Endometrial microvascular endothelial cells (primary cell): ENCODE results near the gene VAPB. TPM values are rescaled to one million over a fixed set of nuclear protein-coding genes. Genes with fewer than 3 reads are reported as not detected.

Experiments used
- in situ Hi-C: cut with HindIII; loops from 2 replicates; pipeline ENCODE4 v1.10.0; 2017; ENCODE audit warnings: low sequenced_read_pairs, low pct_unique_long_range_greater_than_20kb; ENCODE audit errors: inconsistent ontology term
- total RNA-seq: library from RNA; depleted of rRNA; stranded (reverse); fragments of >200 nt; gene quantifications from one replicate; pipeline ENCODE4 v1.2.3, GENCODE V29; 2015; ENCODE audit errors: inconsistent ontology term

The VAPB gene
- total RNA-seq, 1 donor from 2014 or later = 20.3 TPM

DNA sequence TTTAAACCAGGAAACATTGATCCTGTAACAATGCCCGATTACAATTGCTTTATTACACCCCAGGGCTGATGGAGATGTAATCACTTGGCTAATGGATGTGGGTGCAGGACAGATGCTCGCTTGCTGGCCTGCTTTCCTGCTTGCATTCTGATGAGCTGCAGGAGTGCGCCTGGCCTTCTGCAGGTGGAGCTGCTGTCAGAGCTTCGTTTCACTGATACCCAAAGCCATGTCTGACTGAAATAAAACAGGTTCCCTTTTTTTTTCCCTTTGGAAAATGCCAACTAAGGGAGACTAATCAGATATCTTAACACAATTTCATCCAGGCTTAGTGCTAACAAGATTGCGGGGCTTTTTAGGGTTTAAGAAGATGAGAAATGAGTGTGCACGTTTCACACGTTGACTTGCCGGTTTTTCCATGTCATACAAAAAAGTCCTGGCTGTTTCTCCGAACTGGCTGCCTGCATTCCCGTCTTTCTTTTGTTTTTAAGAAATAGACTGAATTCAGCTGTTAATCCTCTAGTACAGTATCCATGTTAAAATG lies 60.7 kb downstream of the VAPB start:
- in situ Hi-C loops = loop anchor here (25.0 kb wide), 1 partner anchor 212 kb away; the partner anchor contains the start of gene ANKRD60

DNA sequence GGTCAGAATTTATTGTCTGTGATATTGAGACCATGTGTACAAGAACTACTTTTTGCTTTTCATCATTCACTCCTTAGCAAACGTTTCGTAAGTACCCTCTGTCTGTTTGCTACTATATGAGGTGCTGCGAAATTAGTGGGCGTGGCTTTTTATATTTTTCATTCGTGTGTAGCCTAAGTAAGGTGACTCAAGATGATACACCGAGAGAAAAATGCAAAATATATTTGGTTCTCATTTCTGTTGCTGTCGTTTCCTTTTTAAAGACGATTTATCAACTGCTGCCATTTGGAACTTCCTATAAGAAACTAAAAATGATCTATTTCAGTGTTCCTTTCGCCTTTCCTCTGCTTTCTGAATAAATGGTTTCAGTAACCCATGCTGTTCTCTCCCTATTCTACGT lies 61.2 kb downstream of the VAPB start:
- in situ Hi-C loops = loop anchor here (25.0 kb wide), 1 partner anchor 213 kb away; the partner anchor contains the start of gene ANKRD60

DNA sequence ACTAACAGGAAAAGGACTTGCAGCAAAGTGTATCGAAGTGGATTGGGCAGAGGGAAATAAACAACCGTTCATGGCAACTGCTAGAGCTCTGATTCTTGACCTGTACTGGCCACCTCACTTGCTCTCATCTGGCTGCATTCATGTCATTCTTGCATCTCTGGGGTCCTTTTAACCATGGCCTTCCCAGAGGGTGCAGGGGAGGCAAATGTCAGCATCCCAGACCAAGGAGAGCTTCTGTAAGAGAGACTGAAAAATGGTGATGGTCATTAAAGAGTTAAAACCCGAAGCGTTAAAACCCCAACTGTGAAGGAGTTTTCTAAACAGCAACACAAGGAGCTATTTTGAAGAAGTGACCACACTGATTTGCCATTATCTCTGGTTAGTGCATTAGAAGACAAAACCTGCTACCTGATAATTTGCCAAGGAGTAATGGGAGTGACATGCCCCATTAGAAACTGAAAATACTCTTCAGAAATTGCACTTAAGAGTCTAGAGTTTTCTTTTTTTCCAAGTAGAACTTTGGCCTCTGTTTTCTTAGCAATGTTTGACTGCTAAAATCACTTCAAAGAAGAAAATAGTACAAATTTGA lies 63.7 kb downstream of the VAPB start:
- in situ Hi-C loops = loop anchor here (25.0 kb wide), 1 partner anchor 215 kb away; the partner anchor contains the start of gene ANKRD60

DNA sequence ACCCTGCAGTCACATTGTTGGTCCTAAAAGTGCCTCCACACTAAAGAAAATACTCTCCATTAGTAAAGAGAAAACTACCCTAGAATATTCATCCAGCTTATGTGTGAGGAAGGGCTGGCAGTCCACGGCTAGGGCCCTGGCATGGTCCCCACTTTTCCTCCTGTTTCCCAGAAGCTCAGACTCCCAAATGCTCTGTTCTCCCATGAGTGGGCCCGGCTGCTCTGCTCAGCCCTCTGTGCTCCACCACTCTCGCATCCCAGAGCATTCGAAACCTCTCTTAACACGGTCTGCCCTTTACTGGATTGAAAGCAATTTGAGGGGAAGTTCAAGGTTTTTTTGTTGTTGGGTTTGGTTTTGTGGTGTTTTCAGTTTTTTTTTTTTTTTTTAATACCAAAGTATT lies 64.4 kb downstream of the VAPB start:
- in situ Hi-C loops = loop anchor here (25.0 kb wide), 1 partner anchor 216 kb away; the partner anchor contains the start of gene ANKRD60

DNA sequence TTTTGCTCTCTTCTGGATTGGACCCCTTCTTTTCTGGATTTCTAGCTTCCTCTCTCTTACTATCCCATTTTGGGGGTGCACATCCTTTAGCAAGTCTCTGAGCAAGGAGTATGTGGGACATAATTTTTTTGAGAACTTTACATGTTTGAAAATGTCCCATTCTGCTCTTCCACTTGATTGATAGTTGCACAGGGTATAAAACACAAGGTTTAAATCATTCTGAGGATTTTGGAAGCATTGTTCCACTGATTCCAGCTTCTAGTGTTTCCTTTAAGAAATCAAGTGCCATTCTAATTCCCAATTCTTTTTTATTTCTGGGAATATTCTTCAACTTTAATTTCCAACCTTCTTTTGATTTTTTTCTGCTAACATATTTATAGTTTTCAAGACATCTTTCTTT lies 65.4 kb downstream of the VAPB start:
- in situ Hi-C loops = loop anchor here (25.0 kb wide), 1 partner anchor 217 kb away; the partner anchor contains the start of gene ANKRD60

DNA sequence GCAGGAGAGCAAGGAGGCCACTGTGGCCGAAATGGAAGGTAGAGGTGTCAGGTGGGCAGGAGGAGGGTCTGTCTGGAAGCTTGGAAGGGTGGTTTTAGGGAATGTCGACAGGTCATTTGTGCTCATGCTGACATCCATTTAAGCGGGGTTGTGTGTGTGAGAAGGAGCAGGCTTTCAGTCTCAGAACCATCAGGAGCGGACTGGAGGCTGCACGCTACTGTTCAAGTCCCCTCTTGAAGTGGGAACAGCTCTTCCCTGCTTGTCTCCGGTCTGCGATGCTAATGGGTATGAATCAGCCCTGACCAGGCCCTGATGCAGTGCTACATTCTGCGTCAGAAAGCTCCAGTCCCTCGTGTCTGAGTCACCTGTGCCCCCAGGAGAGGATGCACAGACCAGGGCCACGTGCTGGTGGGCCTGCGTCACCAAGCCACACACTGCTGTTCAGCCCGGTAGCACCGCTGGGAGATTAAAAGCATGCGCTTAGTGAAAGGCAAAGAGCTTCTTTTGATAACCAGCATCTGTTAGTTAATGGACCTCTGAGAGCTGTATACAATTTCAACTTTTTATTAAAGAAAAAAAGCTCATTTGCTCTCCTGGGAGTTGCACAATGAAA lies 68.2 kb downstream of the VAPB start:
- in situ Hi-C loops = loop anchor here (25.0 kb wide), 1 partner anchor 220 kb away; the partner anchor contains the start of gene ANKRD60

DNA sequence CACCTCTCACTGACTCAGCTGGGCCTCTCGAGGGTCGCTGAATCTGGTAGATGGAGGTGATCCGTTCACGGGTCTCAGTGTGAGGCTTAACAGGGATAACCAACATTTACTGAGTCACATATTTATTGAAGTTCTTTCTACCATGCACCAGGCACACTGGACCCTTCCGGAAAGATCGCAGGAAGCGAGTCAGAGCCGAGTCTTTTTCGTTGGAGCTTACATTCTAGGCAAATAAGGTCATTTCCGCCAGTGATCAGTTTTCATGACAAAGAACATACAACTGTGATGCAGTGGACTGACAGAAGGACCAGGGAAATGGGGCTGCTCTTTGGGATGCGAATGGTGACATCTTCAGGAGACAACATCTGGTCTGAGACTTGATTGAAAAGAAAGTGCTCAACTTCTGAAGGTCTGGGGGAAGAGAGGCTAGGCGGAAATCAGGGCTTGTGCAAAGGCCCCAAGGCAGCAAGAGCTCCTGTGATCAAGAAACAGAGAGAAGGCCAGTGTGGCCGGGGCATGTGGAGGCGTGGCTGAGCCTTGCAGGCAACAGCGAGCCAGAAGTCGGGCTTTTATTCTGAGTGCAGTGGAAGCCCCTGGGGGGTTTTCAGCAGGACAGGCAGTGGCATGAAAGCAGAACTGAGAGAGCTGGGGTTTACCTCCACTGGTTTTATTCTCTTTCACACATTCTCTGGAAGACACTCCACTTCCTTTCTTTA lies 69.5 kb downstream of the VAPB start:
- in situ Hi-C loops = loop anchor here (25.0 kb wide), 1 partner anchor 221 kb away; the partner anchor contains the start of gene ANKRD60

DNA sequence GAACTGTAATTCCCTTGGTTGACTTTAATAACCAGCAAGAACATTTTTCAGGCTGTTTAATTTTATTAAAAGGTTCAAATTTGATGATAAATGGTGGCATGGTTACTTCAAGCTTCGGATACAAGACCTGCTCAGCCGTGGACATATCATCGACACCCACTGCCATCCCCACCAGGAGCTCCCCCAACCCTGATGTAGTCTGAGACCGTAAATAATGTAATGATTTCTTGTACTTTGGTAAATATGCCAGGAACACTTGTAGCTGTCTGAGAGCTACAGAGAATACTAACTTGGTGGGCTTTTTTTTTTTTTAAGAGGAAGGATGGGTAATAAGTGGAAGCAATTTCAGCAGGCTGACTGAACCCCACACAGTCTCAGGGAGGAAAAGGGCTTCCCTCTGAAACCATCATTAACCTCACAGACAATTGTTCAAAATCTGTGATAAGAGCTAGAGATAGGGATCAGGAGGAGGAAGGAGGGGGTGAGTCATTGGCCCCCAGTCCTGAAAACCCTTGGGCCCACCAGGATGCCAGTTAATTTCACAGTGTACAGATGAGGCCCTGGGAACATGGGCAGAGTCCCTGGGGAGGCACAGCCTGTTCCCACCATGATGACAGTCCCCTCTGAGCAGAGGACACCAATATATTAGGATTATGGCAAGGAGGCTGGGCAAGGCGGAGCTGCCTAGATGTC lies 70.2 kb downstream of the VAPB start:
- in situ Hi-C loops = loop anchor here (25.0 kb wide), 1 partner anchor 222 kb away; the partner anchor contains the start of gene ANKRD60

DNA sequence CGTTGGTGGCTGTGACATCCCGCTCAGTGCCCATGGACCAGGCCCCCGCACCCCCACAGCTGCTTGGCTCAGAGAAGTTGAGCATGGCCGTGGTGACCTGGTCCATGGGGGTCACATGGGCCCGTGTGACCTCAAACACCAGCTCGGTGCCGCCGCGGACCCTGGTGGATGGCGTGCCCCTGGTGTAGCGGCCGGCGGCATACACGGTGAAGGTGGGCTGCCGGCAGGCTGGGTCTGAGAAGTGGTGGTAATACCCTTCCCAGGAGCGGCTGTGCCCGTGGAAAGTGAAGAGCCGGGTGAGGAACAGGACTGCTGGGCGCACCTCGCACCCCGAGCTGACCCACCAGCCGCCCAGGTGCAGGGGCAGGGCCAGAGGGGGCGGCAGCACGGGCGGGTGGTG lies 72.1 kb downstream of the VAPB start:
- in situ Hi-C loops = loop anchor here (25.0 kb wide), 1 partner anchor 224 kb away; the partner anchor contains the start of gene ANKRD60

DNA sequence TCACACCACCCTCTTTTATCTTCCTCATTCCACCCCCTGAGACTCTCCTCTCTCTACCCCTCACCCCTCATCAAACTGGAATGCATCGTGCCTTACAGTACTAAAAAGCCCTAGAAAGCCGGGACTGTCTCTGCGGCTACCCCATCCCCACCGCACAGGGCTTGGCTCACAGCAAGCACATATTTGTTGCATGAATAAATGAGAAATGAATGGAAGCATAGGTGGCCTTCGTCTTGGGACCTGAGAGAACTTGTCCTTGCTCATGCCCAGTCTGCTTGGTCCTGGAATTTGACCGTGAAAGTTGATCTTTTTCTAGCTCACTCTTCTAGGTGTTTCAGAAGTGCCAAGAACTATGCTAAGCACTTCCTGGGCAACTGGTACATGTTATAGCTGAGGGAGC lies 72.9 kb downstream of the VAPB start:
- in situ Hi-C loops = loop anchor here (25.0 kb wide), 1 partner anchor 225 kb away; the partner anchor contains the start of gene ANKRD60

DNA sequence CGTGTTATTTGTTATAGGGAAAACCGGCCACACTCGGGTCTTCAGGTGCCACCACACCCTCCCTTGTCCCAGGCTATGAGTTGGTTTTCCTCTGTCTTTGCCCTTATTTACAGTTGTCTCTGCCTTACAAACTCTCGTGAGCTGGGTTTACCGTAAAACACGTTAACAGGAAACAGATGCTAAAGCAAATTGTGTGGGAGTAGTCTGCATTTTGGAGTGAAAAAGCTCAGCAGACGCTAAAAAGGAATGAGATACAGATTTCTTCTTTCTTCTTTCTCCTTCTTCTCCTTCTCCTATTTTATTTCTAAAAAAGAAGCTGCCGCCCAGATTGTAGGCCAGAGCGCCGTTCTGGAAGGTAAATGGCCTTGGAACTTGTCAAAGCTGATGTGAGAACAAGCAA lies 74.2 kb downstream of the VAPB start:
- in situ Hi-C loops = loop anchor here (25.0 kb wide), 1 partner anchor 226 kb away; the partner anchor contains the start of gene ANKRD60

DNA sequence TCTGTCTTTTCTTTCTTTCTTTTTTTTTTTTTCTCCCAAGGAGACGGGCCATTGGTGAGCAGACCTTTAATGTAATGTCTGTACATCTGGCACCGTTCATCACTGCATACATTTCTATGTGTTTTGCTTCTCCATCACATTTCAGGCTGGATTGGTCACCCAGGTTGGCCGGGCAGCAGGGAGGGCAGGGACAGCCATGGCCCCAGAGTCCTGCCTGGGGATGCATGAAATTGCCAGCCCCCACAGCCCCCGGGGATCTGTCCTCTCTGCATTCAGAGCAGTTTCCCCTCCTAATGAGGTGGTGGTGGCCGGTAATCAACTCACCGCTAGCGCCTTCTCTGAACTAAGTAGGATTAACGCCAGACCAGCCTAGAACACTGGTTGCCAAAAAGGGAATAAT lies 75.8 kb downstream of the VAPB start:
- in situ Hi-C loops = loop anchor here (25.0 kb wide), 1 partner anchor 228 kb away; the partner anchor contains the start of gene ANKRD60

DNA sequence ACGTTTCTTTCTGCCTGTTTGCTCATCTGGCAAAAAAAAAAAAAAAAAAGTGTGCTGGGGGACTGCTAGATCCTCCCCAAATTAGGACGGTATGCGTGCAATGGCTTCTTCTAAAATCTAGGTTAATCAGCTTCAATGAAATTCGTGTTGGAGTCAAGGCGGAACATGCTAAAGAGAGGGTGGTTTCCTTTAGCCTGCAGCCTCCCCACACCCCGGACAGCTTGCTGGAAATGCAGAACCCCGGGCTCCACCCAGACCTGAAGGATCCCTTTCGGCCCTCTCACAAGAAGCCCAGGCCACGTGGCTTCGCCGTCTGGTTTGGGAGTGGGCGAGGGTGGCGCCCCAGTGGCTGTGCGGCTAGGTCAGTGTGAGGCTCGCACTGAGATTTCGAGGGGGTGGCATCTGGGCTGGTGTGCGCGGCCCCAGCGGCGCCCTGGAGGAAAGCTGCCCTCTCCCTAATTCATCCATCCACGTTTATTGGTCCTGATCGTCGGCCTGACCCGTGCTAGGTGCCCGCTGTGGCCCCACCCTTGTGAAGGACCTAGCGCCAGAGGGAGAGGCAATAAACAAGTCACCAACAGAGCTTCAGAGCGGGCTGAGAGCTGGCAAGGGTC lies 77.2 kb downstream of the VAPB start:
- in situ Hi-C loops = loop anchor here (25.0 kb wide), 1 partner anchor 229 kb away; the partner anchor contains the start of gene ANKRD60

DNA sequence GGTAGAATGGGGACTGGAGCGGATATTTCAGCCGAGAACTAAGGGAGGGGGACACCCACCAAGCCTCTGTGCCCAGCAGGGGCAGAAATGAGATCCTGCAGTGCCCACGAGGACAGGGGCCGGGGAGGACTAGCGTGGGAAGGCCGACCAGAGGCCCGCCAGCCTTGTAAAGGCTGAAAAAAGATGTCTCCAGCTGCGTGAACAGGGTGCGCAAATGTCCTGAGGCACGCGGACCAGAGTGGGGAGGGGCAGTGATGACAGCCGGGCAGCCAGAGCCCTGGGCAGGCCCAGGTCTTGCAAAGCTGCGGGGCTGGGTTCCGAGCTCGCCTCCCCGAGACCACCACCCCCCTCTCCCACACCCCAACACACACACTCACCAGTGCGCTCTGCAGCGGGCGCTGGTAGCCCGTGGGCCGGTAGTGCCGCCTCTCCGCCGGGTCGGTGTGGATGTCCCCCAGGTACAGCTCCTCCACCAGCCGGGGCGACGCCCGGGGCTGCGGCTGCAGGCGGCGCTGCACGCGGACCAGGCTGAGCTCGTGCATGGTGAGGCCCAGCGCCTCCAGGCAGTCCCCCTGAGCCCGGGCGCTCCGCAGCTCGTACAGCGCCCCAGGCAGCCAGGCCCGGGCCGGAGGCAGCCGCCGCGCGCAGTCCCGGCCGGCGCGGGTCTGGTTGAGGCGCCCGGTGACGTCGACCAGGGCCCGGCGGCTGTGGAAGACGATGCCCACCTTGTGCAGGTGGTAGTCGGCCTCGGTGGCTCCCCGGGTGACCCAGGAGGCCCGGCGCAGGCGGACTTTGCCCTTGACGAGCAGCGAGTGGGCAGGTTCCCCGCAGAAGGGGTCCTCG lies 77.9 kb downstream of the VAPB start:
- in situ Hi-C loops = loop anchor here (25.0 kb wide), 1 partner anchor 230 kb away; the partner anchor contains the start of gene ANKRD60

DNA sequence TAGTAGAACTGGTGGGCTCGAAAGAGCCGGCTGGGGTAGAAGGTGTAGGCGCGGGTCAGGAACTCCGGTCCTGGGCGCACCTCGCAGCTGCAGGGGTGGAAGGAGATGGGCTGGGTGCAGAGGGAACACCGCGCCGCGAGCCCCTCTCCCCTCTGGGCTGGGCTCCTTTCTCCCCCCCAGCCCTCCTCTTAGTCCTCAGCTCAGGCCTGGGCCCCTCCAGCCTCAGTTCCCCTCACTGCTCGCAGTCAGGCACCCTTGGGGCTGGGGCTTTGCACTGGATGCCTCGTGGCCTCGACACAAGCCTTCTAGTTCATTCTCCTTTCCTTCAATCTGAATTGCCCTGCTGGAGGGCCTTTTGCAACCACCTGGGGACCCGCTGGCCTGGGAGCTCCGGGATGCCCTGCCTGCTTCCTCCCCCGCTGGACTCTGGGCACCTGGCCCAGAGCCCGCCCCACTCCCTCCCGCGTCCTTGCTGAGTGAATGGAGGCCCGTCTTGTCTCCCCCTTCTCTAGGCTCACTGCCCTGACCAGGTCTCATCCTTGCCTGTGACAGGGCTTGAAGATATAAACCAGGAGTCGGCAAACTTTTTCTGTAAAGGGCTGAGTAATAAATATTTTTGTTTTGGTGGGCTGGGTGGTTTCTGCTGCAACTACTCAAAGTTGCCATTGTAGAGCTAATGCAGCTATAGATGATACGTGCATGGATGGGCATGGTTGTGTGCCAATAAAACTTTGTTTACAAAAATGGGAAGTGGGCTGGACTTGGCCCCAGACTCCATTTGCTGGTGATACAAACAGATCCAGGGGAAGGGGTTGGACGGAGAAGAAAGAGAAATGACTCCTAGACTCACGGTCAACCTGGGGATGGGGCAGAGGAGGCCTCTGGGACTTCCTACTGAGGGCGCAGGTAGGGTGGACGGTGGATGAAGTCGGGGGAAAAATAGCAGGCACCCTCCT lies 78.8 kb downstream of the VAPB start:
- in situ Hi-C loops = loop anchor here (25.0 kb wide), 1 partner anchor 231 kb away; the partner anchor contains the start of gene ANKRD60

DNA sequence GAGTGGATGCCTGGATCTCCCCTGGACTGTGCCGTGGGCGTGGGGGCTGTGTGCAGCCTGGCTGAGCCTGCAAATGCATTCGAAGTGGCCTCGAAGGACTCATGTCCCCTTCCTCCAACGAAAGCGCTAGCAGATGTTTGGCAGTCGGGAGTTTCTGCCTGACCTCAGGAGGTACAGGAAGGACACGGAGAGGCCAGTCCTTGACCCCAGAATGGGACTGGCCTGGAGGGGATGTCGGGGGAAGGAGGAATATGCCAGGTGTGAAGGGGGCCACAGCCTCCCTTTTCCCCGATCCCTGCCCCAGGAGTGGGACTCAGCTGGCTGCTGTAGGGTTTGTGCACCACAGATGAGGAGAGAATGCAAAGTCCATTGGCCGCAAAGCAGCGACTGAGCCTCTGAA lies 80.6 kb downstream of the VAPB start:
- in situ Hi-C loops = loop anchor here (25.0 kb wide), 1 partner anchor 232 kb away; the partner anchor contains the start of gene ANKRD60
